Fibroblast of the aortic adventitia (primary cell): Measurements from ENCODE around the gene EXOC2. TPM values are rescaled to one million over a fixed set of nuclear protein-coding genes. Genes with fewer than 3 reads are reported as not detected.

ENCODE experiments used
- DNase-seq: peaks from one replicate; pipeline ENCODE4 v3.0.0-alpha.2; 2010; ENCODE audit warnings: low read depth
- H3K4me3 ChIP-seq: 2 replicates; pipeline ENCODE4 v1.5.1; 2011; ENCODE audit warnings: low read depth, mild to moderate bottlenecking, control low read depth, low read length, moderate library complexity
- CTCF ChIP-seq: IDR thresholded peaks from 2 replicates; pipeline ENCODE4 v1.5.1; 2011; ENCODE audit warnings: mild to moderate bottlenecking, low read length, control low read depth, inconsistent platforms; ENCODE audit not compliant: insufficient read depth
- total RNA-seq: library from RNA; depleted of rRNA; stranded (reverse); fragments of >200 nt; gene quantifications from 2 replicates; pipeline ENCODE4 v1.2.3, GENCODE V29; 2012; ENCODE audit warnings: low replicate concordance

Gene EXOC2
- total RNA-seq, 1 donor = 27.9 TPM

GRCh38 chr6:621931-622330 is 71.0 kb downstream of the EXOC2 start:
- TF ChIP-seq CTCF = no peak

GRCh38 chr6:620950-621349 is 72.0 kb downstream of the EXOC2 start:
- DNase-seq = no peak
- TF ChIP-seq CTCF = no peak
- no peak overlapping the region for H3K4me3 ChIP-seq

More at GRCh38 chr6:621931-622330, 71.0 kb downstream of the EXOC2 start:
- H3K4me3 ChIP-seq = no peak overlapping the region
- no peak for DNase-seq

GRCh38 chr6:620166-620565 is 72.8 kb downstream of the EXOC2 start:
- no peak for DNase-seq
- TF ChIP-seq CTCF = no peak
- H3K4me3 ChIP-seq = no peak overlapping the region

GRCh38 chr6:617456-618100 is 75.4 kb downstream of the EXOC2 start:
- H3K4me3 ChIP-seq = no peak overlapping the region
- TF ChIP-seq CTCF = no peak
- no peak for DNase-seq

GRCh38 chr6:613981-614380 is 79.0 kb downstream of the EXOC2 start:
- no peak for DNase-seq
- H3K4me3 ChIP-seq = no peak overlapping the region
- no peak for TF ChIP-seq CTCF

GRCh38 chr6:611928-612327 is 81.0 kb downstream of the EXOC2 start:
- TF ChIP-seq CTCF = no peak
- no peak overlapping the region for H3K4me3 ChIP-seq
- DNase-seq = no peak

GRCh38 chr6:610882-611281 is 82.1 kb downstream of the EXOC2 start:
- no peak overlapping the region for H3K4me3 ChIP-seq
- no peak for TF ChIP-seq CTCF
- DNase-seq = no peak
